ENCODE results near the gene ORC5. TPM values are rescaled to one million over a fixed set of nuclear protein-coding genes. Genes with fewer than 3 reads are reported as not detected.

ORC5 gene
- total RNA-seq, 1 donor from 2014 or later, result 26.4 TPM

DNA sequence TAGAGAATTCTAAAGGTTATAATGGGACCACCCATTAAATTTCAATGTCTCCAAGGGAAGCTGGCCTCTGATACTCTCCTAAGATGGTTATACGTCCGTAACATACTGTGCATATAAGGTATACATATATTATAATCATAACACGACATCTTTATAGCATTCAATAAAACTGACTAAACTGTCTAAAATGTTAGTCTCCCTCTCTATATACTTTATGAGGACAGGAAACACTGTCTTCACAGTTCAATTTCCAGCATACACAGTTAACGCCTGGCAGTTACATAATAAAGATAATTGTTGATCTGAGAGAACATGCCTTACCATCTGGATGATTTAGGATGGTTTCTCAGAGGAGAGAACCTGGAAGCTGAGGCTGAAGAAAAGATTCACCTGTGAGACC, 1.2 kb upstream of the ORC5 start:
- no peaks in the 10 kb centered on the region for H3K36me3 Mint-ChIP-seq (ENCODE audit: insufficient read depth)
- TF ChIP-seq, protein P1, sequence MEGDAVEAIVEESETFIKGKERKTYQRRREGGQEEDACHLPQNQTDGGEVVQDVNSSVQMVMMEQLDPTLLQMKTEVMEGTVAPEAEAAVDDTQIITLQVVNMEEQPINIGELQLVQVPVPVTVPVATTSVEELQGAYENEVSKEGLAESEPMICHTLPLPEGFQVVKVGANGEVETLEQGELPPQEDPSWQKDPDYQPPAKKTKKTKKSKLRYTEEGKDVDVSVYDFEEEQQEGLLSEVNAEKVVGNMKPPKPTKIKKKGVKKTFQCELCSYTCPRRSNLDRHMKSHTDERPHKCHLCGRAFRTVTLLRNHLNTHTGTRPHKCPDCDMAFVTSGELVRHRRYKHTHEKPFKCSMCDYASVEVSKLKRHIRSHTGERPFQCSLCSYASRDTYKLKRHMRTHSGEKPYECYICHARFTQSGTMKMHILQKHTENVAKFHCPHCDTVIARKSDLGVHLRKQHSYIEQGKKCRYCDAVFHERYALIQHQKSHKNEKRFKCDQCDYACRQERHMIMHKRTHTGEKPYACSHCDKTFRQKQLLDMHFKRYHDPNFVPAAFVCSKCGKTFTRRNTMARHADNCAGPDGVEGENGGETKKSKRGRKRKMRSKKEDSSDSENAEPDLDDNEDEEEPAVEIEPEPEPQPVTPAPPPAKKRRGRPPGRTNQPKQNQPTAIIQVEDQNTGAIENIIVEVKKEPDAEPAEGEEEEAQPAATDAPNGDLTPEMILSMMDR (IDR thresholded peaks at IDR 0.05; ENCODE audit: unreplicated experiment), result no peak
- H3K27me3 Mint-ChIP-seq, result peaks cover 12% of the 10 kb centered on the region
- peaks cover 15% of the 10 kb centered on the region for H3K4me1 Mint-ChIP-seq (ENCODE audit: low read depth)
- H3K27ac Mint-ChIP-seq, result no peak overlapping the region
- DNase-seq (ENCODE audit: low spot score, unreplicated experiment), result no peak
- H3K4me3 Mint-ChIP-seq (ENCODE audit: low read depth), result peak overlapping the region; percentile 94
- H3K9me3 Mint-ChIP-seq (ENCODE audit: low read depth), result peaks cover 15% of the 10 kb centered on the region

DNA sequence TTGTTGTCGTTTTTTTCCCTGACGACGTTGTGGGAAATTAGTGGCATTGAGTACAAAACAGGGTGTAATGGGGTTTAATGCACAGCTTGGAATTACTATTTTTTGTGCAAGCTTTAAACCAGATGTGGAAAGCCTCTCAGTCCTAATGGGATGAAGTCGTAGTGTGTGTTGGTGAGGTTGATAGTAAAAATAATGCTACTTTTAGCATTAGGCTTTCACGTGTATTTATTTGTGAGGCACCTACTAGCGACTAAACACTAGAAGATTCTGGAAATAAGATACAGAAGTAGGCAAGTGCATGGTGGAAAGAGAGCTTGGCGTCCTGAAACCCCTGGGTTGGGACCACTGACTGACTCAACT, 588 bp upstream of the ORC5 start:
- Mint-ChIP-seq H3K27ac (peak overlapping the region; percentile 96), H3K36me3 (ENCODE audit: insufficient read depth) (peaks cover 2% of the 10 kb centered on the region), H3K9me3 (ENCODE audit: low read depth) (peaks cover 15% of the 10 kb centered on the region), H3K27me3 (peaks cover 12% of the 10 kb centered on the region), H3K4me1 (ENCODE audit: low read depth) (peaks cover 15% of the 10 kb centered on the region), H3K4me3 (ENCODE audit: low read depth) (peak overlapping the region; percentile 94)
- DNase-seq (ENCODE audit: low spot score, unreplicated experiment), result no peak
- TF ChIP-seq, protein P1 (IDR thresholded peaks at IDR 0.05; ENCODE audit: unreplicated experiment), result no peak

DNA sequence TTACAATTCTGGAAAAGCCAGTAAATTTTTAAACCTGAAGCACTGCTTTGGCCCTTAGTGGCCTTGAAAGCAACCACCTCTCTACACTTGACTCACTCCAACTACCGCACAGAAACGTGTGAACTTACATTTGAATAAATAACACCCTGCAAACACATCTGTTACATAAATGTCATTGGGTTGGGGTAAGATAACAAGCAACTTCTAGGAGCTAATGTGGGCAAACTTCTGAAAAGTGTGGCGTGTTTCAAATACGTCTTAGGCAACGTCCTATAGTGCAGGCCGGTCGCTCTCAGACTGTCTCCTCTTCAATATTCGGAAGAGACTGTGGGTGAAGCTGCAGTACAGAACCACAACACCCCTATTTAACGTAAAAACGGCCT, 474 bp downstream of the ORC5 start:
- TF ChIP-seq, protein P1 (IDR thresholded peaks at IDR 0.05; ENCODE audit: unreplicated experiment), result no peak
- DNase-seq (ENCODE audit: low spot score, unreplicated experiment), result no peak
- Mint-ChIP-seq H3K27ac (peak overlapping the region; percentile 96), H3K27me3 (peaks cover 5% of the 10 kb centered on the region), H3K9me3 (ENCODE audit: low read depth) (peaks cover 8% of the 10 kb centered on the region), H3K36me3 (ENCODE audit: insufficient read depth) (peaks cover 8% of the 10 kb centered on the region), H3K4me3 (ENCODE audit: low read depth) (peak overlapping the region; percentile 94), H3K4me1 (ENCODE audit: low read depth) (peaks cover 15% of the 10 kb centered on the region)

DNA sequence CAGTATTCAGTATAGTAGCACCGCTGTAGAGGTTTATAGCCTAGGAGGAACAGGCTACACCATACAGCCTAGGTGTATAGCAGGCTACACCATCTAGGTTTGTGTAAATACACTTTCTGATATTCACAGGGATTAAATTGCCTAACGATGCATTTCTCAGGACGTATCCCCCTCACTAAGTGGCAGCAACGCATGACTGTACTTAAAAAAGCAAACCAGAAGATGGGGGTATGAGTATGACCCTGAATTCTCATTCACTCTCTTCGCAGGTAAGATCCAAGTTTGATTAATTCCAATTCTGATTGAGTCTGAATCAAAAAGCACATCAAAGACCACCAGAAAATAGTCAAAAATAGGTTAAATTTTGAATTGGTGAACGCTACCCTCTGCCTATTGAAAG, 972 bp downstream of the ORC5 start:
- TF ChIP-seq, protein P1 (IDR thresholded peaks at IDR 0.05; ENCODE audit: unreplicated experiment), result no peak
- peaks cover 15% of the 10 kb centered on the region for H3K4me1 Mint-ChIP-seq (ENCODE audit: low read depth)
- H3K27ac Mint-ChIP-seq, result peak overlapping the region; percentile 96
- DNase-seq (ENCODE audit: low spot score, unreplicated experiment), result no peak
- peaks cover 12% of the 10 kb centered on the region for H3K9me3 Mint-ChIP-seq (ENCODE audit: low read depth)
- H3K36me3 Mint-ChIP-seq (ENCODE audit: insufficient read depth), result peaks cover 13% of the 10 kb centered on the region
- peaks cover 5% of the 10 kb centered on the region for H3K27me3 Mint-ChIP-seq
- H3K4me3 Mint-ChIP-seq (ENCODE audit: low read depth), result peak overlapping the region; percentile 94

DNA sequence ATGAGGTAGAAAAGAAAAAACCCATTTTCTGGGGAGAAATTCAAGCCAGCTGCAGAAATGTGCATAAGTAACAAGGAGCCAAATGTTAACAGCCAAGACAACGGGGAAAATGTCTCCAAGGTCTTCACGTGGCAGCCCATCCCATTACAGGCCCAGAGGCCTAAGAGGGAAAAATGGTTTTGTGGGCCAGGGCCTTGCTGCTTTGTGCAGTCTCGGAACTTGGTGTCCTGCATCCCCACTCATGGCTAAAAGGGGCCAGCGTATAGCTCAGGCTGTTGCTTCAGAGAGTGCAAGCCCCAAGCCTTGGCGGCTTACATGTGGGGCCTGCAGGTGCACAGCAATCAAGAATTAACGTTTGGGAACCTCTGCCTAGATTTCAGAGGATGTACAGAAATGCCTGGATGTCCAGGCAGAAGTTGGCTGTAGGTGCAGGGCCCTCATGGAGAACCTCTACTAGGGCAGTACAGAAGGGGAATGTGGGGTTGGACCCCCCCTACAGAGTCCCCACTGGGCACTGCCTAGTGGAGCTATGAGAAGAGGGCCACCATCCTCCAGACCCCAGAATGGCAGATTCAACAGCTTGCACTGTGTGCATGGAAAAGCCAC, 9.0 kb downstream of the ORC5 start:
- Mint-ChIP-seq H3K27ac (no peak overlapping the region), H3K4me3 (ENCODE audit: low read depth) (no peak overlapping the region), H3K36me3 (ENCODE audit: insufficient read depth) (peaks cover 53% of the 10 kb centered on the region), H3K27me3 (no peaks in the 10 kb centered on the region), H3K9me3 (ENCODE audit: low read depth) (peaks cover 18% of the 10 kb centered on the region), H3K4me1 (ENCODE audit: low read depth) (no peaks in the 10 kb centered on the region)
- DNase-seq (ENCODE audit: low spot score, unreplicated experiment), result no peak
- TF ChIP-seq, protein P1 (IDR thresholded peaks at IDR 0.05; ENCODE audit: unreplicated experiment), result no peak
